CD4-positive, alpha-beta T cell treated with Interleukin-17A for 4 hours (primary cell): Measurements from ENCODE around the gene CAMK2A.

ENCODE experiments used
- DNase-seq: peaks from one replicate; pipeline ENCODE4 v3.0.0-alpha.2; 2020; ENCODE audit warnings: mixed read lengths

CAMK2A gene

DNA sequence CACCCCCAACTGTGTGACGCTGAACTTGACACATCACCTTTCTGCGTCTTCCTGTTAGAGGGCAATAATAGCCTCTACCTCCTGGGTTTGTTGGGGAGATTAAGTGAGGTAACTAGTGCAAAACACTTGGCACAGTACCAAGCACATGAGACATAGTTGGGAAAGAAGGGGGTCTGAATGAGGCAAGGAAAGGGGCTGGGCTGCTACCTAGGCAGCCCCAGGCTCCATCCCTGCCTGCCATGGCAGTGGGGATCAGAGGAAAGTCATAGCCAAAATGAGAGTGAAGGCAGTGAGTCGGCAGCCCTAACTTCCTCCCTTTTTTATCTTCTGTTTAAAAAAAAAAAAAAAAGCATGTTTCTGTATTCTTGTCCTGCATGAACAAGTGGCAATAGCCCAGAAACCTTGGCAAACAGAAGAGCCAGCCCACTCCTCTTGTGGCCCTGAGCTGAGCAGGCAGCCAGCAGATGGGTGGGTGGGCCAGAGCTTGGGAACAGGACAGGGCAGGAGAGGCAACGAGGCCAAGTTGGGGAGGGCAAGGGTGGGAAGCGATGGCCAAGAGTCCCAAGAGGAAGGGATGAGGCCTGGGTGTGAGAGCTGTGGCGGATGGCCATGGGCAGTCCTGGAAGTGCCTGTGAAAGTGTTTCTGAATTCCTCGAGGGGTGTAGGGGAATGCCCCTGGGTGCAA lies 11.4 kb downstream of the CAMK2A start:
- DNase-seq, result no peak

DNA sequence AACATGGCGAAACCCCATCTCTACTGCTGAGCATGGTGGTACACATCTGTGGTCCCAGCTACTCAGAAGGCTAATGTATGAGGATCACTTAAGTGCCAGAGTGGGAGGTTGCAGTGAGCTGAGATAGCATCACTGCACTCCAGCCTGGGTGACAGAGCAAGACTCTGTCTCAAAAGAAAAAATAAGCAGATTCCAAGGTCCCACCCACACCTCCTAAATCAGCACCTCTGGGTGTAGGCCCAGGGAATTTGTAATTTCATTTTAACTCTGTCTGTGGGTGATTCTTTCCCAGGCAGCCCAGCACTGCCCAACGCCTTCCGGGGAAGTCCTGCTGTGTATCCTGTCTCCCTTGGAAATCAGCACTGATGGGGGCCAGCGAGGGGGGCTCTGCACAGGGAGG lies 12.5 kb downstream of the CAMK2A start:
- no peak for DNase-seq

DNA sequence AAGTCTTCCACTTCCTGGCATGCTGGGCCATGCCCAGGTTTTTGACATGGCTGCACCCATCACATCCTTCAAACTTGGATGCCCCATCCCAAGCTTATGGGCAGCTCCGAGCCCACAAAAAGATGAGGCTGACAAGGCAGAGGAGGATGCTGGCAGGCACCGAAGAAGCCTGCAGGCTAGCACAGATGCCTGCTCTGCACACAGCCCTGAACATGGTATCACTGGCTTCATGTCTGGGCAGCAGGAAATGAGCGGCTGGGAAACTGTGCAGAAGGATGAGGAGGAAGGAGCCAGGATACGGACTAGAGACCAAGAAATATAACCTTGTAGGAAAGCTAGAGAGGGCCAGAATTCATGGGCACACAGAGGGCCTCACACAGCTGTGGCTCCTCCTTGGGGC lies 14.8 kb downstream of the CAMK2A start:
- no peak for DNase-seq

DNA sequence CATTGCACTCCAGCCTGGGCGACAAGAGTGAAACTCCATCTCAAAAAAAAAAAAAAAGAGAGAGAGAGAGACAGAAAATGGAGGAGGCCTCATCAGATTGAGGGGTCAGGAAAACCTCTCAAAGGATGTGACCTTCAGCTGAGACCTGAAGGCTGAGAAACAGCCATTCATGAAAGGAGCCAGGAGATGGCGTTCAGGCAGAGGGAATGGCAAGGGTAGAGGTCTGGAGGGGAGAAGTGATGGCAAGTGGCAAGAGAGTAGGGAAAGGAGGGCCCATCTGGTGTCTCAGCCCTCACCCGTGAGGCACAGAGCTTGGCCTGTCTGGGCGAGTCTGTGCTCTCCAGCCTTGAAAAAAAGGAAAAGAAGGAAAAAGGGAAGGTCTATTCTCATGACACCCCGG lies 17.0 kb downstream of the CAMK2A start:
- peak; percentile 7 for DNase-seq

DNA sequence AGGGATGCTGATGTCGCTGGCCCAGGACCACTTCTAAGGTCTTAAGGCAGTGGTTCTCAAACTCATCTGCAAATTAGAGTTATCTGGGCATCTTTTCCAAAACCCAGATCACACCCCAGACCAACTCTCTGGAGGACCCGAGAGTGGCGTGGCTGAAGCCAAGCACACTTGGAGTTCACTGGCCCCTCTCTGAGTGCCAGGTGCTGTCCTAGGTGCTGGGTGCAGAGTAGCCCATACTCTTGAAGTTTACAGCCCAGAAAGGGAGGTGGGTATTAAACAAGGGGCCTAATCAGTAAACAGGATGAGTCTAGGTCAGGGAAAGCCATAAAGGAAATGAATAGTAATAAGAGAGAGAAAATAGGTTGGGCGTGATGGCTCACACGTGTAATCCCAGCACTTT lies 17.6 kb downstream of the CAMK2A start:
- no peak for DNase-seq

DNA sequence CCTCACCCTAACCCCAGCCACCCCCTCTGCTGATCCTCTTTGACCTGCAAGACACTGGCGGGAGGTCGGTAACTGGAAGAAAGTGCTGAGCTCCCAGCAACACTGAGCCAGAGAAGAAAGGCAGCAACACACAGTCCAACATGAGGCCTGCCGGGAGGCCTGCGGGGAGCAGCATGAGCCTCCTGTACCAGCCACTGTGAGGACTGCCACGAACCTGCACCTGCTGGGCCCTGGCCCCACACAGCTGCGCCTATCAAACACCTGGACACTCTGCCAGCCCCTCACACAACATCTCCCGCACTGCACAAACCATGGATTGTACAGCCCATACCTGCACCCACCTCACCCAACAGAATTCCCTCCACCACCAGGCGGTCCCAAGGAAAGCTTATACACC lies 18.3 kb downstream of the CAMK2A start:
- no peak for DNase-seq

DNA sequence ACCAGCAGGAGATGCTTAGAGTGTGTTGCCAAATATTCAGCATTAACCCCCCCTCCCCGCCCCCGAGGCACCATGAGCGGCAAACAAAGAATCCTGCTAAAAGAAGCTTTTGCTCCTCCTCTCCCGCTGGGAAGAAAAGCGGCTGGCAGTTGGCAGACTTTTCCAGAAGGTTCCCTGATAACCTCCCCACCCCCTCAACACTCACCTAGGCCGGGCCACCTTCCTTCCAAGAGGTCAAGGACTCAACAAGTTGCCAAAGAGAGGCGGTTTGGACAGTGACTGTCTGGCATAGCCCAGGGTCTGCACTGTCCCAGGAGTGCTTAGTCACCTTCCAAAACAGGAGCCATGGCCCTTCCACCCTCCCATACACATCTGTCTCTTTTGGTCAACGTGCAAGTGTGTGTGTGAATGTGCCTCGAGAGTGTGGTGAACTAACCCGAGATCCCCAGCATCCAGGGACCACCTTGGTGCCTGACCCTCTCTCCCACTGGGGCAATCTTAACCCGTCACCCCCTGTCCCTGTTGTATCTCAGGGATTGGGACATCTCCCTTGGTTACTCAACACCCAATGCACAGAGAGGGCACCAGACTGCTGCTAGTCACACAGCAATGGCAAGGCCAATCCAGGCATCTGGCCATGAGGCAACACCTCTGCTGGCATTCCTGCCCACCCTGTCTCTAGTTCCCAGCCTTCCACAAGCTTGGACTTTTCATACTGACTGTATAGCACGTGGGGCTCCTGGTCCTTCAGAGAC lies 18.9 kb downstream of the CAMK2A start:
- DNase-seq, result no peak

DNA sequence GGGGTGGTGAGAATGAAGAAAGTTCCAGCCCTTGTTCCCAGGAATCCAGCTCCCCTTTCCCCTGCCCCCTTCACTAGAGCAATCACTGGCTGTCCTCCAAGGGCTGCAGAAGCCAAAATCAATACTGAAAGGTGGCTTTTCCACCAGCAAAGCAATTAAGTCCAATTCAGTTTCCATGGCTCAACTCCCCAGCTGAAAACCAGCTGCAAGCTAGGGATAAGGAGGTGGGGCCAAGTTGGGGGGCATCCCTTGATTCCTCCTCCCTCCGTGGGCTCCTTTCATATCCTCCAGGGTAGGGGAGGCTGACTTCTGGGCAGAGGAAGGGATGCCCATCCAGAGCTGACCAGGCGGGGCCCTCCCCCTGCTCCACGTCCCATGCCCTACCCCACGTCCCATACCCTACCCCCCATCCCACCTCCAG lies 22.7 kb downstream of the CAMK2A start:
- no peak for DNase-seq

DNA sequence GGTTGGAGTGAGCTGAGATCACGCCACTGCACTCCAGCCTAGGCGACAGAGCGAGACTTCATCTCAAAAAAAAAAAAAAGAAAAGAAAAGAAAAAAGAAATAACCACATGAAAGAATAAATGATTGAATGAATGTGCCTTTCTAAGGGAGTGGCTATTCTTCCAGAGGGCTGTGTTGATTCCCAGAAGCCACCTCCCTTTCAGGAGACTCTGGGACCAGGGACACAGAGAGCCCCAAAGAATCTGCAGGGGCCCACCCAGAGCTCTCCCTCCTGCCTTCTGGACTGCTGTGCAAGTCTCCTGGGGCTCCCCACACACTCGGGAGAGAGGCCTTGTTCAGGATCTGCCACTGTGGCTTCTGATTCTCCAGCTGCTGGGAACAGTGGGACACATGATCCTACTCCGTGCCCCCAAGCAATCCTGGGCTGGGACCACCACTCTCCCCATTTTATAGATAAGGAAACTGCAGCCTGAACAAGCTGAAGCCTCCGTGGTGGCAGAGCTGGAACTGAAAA lies 23.6 kb downstream of the CAMK2A start:
- no peak for DNase-seq

DNA sequence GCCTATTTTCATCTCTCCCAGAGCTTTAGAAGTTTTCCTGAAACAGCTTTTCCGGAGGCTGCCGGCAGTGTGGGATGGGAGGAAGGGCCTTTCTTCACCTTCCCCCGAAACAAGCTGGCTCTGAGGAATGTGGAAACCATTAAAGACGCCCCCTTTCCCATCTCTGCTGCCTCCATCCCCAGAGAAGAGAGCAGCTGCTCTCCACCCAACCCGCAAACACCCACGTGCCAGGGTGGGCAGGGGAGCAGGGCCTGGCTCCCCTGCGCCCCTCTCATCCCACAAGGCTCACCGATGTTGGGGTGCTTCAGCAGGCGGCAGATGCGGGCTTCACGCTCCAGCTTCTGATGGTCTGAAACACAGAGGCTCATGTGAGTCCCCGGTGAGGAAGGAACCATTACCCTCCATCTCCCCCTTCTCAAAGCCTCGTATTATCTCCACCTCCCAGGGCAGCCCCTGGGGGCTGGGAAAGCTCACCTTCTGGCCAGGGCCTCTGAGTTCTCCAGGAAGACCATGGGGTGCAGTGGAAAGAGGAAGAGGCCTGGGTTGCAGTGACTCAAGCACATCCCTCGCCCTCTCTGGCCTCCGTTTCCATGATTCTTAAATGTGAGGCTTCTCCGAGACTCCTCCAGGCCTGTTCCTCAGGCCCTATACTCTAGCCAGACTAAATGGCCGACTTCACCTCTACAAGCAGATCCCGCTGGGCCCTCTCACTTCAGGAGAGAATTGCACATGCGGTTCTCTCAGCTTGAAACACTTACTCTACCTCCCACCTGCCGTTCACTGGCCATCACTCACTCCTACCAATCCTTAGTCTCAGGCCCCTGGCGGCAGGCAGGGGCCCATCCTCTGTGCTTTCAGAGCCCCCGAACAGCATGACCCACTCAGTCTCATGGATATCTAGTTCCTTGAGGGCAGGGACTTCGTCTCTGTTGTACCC lies 24.6 kb downstream of the CAMK2A start:
- DNase-seq, result no peak

DNA sequence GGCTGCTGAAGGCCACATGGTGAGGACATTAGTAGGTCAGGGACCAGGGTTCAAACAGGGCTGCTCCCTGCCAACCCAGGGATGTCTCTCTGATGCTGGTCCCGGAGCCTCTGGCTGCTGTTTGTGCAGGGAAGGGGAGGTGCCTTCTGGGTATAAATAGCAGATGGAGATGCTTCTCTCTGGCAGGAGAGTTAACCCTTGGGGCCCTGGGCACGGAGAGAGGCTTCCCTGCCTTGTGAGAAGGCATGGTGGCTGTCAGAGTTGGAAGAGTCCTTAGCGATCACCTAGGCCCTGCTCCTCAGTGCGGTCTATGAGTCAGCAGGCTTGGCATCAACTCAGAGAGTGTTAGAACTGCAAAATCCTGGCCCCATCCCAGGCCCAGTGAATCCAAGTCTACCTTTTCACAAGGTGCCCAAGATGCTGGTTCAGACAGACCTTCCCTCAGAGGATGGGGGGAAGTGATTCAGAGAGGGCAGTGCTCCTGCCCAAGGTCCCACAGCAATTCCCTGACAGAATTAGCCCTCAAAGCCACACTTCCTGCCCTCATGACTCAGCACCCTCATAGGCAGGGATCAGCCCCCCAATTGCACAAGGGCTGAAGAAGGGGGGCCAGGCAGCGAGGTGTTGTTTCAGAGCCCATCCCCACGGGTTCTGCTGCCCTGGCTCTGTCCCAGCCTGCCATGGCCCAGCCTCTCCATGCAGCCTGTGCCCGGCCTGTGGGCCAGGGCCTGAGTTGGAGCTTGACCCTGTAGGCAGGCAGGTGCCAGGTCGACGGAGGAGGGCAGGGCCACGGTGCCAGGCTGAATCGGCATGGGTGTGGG lies 25.6 kb downstream of the CAMK2A start:
- no peak for DNase-seq

DNA sequence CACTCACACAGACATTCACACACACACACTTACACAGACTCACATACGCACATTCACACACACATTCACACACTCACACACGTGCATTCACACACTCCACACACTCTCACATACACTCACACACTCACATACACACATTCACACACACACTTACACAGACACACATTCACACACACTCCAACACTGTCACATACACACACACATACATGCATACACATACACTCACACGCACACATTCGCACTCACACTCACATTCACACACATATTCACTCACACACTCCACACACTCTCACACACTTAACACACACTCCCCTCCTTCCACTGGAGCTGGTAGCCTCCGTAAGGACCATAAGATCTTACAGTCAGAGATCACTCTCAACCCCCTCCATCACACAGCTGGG lies 26.2 kb downstream of the CAMK2A start:
- DNase-seq, result no peak

DNA sequence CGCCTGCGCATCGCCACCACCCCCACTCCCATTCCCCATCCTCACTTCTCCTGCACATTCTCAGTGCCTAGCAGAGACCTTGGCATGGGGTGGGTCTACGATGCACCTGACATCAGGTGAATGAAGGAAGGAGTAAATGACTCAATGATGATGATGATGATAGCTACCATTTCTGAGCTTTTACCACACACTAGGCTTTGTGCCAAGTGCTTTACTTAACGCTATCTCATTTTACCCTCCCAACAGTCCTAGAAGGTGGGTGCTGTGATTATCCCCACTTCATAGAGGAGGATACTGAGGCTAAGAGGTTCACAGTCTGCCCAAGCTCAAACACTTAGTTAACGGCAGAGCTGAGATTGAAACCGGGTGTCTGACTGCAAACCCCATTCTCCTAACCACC lies 27.1 kb downstream of the CAMK2A start:
- DNase-seq, result no peak

DNA sequence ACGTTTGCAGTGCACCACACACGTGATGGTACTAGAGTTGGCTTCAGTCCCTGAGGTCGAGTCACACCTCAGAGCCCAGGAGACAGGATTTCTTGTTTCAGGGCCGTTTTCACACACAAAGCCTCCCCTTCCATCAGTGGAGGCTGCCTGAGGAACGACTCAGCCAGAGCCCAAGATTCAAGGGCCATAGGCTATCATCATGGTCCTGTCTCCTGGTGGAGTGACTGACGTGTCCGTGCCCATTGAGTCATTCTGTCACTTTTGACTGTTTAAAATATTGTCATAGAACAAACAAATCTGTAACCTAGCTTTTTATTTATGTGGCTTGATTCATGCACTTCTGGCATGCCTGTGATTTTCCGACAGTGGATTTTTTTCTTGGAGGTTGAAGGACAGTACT lies 28.3 kb downstream of the CAMK2A start:
- DNase-seq, result no peak

DNA sequence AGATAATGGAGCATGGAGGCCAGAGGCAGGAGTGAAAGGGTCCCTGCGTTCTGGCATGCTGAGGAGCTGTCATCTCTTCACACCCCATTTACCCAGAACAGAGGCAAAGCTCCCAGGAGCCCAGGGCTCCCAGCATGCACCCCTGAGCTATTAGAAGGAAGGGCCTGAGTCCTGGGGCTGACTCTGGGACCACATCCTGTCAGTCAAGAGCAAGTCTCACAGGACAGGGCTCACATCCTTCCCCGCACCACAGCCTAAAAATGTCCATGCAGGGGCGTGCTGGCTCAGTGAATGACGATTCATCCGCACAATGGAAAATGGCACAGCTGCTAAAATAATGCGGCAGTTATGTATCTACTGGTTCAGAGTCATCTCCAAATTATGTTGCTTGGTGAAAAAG lies 31.4 kb downstream of the CAMK2A start:
- DNase-seq, result no peak

DNA sequence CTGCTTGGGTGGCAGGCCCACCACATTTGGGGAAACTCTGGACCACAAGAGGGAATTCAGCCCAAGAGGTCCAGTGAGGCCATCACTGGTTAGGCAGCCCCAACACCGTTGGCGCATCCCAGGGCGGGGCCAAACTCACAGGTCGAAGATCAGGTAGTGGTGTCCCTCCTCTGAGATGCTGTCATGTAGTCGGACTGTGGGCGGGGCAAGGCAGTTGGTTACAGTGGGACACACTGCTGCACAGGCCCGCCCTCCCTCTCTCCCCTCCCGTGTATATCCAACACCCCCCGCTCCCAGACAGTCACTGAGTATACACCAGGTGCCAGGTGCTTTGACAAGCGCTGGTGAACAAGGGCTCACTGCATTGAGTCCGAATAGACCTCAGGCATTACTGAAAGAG lies 32.1 kb downstream of the CAMK2A start:
- no peak for DNase-seq

DNA sequence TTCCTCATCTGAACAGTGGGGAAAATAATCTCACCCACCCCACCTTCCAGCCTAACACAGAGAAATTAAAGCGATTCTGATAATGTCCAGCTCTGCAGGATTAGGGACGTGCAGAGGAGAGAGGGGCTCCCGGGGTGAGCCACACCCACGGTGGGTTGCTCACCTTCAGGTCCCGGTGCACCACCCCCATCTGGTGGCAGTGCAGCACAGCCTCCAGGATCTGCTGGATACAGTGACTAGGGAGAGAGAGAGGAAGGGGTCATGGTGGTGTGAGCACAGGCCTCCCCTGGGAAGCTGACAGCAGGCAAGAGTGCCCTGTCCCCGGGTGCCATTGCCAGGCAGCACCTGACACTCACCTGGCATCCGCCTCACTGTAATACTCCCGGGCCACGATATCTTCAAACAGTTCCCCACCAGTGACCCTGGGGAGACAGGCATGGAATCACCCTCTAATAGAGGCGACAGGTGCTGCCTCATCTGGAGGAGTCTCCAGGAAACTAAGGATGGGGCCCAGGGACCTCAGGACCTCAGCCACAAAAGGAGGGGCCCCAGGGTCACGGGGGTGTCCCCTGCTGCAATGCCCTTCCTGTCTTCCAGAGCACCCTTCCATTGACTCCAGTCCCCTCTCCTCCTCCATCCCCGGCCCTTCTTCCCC lies 33.0 kb downstream of the CAMK2A start:
- DNase-seq, result no peak

DNA sequence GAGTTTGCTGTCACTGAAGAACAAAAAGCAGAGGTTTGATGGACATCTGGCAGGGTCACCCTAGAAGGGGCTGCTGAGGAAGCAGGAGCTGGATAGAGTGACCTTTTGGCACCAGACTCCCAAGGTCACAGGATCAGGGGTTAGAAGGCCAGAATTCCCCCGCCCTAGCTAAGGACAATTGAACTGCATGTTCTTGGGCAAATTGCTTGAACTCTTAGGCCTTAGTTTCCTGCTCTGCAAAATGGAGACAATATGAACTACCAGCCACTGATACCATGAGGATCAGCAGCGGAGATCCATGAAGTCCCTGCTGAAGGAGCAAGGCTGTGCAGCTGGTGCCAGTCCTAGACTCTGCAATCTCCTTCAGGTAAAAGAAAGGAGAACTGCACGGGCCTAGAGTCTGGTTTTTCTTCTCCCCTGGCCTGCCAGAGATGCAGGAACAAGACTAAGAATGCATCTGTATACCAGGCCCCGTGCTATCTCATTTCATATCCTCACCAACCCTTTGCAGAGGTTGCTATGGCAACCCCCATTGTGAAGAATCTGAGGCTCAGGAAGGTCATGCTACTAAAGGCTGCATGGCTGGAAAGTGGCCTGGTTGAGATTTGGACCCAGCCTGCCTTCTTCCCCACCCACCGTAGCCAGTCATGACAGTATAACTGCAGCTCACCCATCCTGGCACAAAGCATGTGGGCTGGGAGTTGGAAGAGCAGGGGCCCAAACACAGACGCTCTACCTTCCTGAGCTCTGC lies 33.7 kb downstream of the CAMK2A start:
- DNase-seq, result no peak

DNA sequence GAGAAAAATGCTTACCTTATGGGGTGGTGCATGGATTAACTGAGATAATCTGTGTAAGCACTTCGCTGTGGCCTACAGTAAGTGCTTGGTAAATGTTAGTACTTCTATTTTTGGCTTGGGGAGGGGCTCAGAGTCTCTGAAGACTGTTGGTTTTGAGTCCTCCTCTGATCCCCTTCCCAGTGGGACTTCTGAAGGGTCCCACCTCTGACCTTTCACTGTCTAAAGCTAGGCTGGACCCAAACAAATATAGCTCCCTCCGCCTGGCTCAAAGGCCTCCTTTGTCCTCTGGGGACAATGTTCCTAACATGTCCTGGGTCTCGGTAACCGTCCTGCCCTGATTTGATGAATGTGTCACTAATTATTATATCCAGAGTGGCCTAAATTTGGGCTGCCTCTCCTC lies 34.8 kb downstream of the CAMK2A start:
- DNase-seq, result no peak

DNA sequence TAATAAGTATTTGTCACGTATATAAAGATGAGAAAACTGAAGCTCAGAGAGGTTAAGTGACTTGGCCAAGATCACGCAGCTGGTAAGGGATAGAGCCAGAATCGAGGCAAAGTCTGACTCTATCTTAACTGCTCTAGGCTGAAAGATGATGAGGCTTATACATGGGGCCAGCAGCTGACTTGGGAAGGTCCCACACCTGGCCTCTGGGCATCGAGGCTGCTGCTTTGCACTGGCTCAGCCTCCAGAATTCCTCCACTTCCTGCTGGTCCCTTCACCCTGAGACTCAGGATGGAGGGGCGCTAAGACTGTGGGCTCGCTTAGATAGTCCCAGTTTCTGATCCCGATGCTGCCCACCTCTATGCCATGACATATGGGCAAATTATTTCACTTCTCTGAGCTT lies 35.2 kb downstream of the CAMK2A start:
- no peak for DNase-seq
